HCT116 (cell line): ENCODE measurements around the gene PCMTD2. TPM values are rescaled to one million over a fixed set of nuclear protein-coding genes. Genes with fewer than 3 reads are reported as not detected.

Experiments used
- ATAC-seq: fragments of 200-7000 bp; cut with Tn5 transposase; 2 replicates; pipeline ENCODE4 v1.9.1; 2020; ENCODE audit warnings: mild to moderate bottlenecking, moderate library complexity
- BruUV-seq: library from RNA; stranded (reverse); fragments of 400-500 nt; replicated peaks from 2 replicates; lab custom pipeline; 2021; lab: Mats Ljungman, UMichigan
- CTCF ChIA-PET: fragments of 300-600 bp; sonication (Branson Sonifier 250); formaldehyde crosslinking; loops from one replicate; lab custom pipeline; 2021; ENCODE audit warnings: antibody characterized with exemption; lab: Charles Lee
- POLR2A ChIA-PET: fragments of 300-600, 350-600 bp; sonication (Branson Sonifier 250); formaldehyde crosslinking; loops from one replicate; lab custom pipeline; 2021; ENCODE audit warnings: antibody characterized with exemption; lab: Charles Lee
- RAD21 ChIA-PET, 2 experiments: fragments of 300-600 bp; sonication (Branson Sonifier 250); formaldehyde crosslinking; loops; one replicate each; lab custom pipeline; 2023; ENCODE audit warnings: low total read pairs in 2 of 2; ENCODE audit not compliant: uncharacterized antibody in 2 of 2, unreplicated experiment in 2 of 2, low non-redundant PET in 1 of 2; lab: Charles Lee
- DNase-seq: peaks from one replicate; pipeline ENCODE4 v3.0.0-alpha.2; 2010; ENCODE audit warnings: low read depth, low spot score
- H2AFZ ChIP-seq: fragments of 200-600 bp; shearing (Covaris generic), sonication (generic); 2 replicates; pipeline ENCODE4 v1.6.1; 2017; ENCODE audit warnings: low read depth, mixed run types, mixed read lengths, antibody characterized with exemption, low read length; ENCODE audit not compliant: poor library complexity, severe bottlenecking
- H3K27ac ChIP-seq: 2 replicates; pipeline ENCODE4 v1.5.1; 2012; ENCODE audit warnings: low read depth, low read length
- H3K27me3 ChIP-seq: fragments of 200-600 bp; sonication (generic); 2 replicates; pipeline ENCODE4 v1.6.1; 2016; ENCODE audit warnings: mixed run types, low read length, mixed read lengths; ENCODE audit not compliant: insufficient read depth
- H3K36me3 ChIP-seq, 2 experiments: fragments of 200-500 bp in 1 of 2; fragments of 200-600 bp in 1 of 2; sonication (Bioruptor generic) in 1 of 2; sonication (generic) in 1 of 2; 2 replicates each; pipeline versions ENCODE4 v1.5.1 to v1.6.1; 2014 to 2016; ENCODE audit warnings: low read length in 2 of 2, inconsistent platforms in 1 of 2, mixed read lengths in 1 of 2, mixed run types in 1 of 2; ENCODE audit not compliant: insufficient read depth in 2 of 2, control insufficient read depth in 1 of 2
- H3K4me1 ChIP-seq, 2 experiments: fragments of 200-600 bp in 1 of 2; sonication (generic) in 1 of 2; 2 replicates each; pipeline versions ENCODE4 v1.5.1 to v1.6.1; 2012 to 2017; ENCODE audit warnings: low read length in 2 of 2, inconsistent platforms in 1 of 2, mild to moderate bottlenecking in 1 of 2, mixed read lengths in 1 of 2, mixed run types in 1 of 2, moderate library complexity in 1 of 2; ENCODE audit not compliant: insufficient read depth in 2 of 2, control insufficient read depth in 1 of 2
- H3K4me2 ChIP-seq: fragments of 200-600 bp; sonication (generic); 2 replicates; pipeline ENCODE4 v1.6.1; 2017; ENCODE audit warnings: mixed run types, low read length, mixed read lengths
- H3K4me3 ChIP-seq, 2 experiments: fragments of 200-600 bp in 1 of 2; sonication (generic) in 1 of 2; replicated peaks in 1 of 2; 2 replicates each; pipeline ENCODE4 v1.5.1; 2011 to 2016; ENCODE audit warnings: low read length in 2 of 2, control low read depth in 1 of 2, low read depth in 1 of 2, mild to moderate bottlenecking in 1 of 2, mixed read lengths in 1 of 2, mixed run types in 1 of 2
- H3K79me2 ChIP-seq: fragments of 200-600 bp; sonication (generic); 2 replicates; pipeline ENCODE4 v1.6.1; 2017; ENCODE audit warnings: mild to moderate bottlenecking, mixed run types, low read length, moderate library complexity, mixed read lengths; ENCODE audit not compliant: insufficient read depth
- H3K9ac ChIP-seq: fragments of 200-600 bp; sonication (generic); 2 replicates; pipeline ENCODE4 v1.6.1; 2016; ENCODE audit warnings: low read length, mixed read lengths
- H3K9me2 ChIP-seq: fragments of 200-600 bp; sonication (generic), shearing (Covaris generic); 2 replicates; pipeline ENCODE4 v1.6.1; 2017; ENCODE audit warnings: mixed run types, mild to moderate bottlenecking, moderate library complexity; ENCODE audit not compliant: insufficient read depth
- H3K9me3 ChIP-seq, 2 experiments: fragments of 200-500 bp in 1 of 2; fragments of 200-600 bp in 1 of 2; sonication (Bioruptor generic) in 1 of 2; sonication (generic) in 1 of 2; 2 replicates each; pipeline ENCODE4 v1.6.1; 2014 to 2017; ENCODE audit warnings: low read length in 2 of 2, mixed read lengths in 2 of 2, inconsistent platforms in 1 of 2, low read depth in 1 of 2, mild to moderate bottlenecking in 1 of 2, mixed run types in 1 of 2, moderate library complexity in 1 of 2; ENCODE audit not compliant: control insufficient read depth in 1 of 2, insufficient read depth in 1 of 2
- H4K20me1 ChIP-seq: fragments of 200-600 bp; sonication (generic), shearing (Covaris generic); 2 replicates; pipeline ENCODE4 v1.6.1; 2017; ENCODE audit warnings: mixed run types, mild to moderate bottlenecking, moderate library complexity; ENCODE audit not compliant: insufficient read depth
- EZH2 ChIP-seq: fragments of 200-600 bp; sonication (generic); IDR thresholded peaks from 2 replicates; pipeline ENCODE4 v1.6.1; 2017; ENCODE audit warnings: antibody characterized with exemption, mixed run types
- SP1 ChIP-seq: IDR thresholded peaks from 2 replicates; pipeline ENCODE4 v1.6.1; 2012; ENCODE audit warnings: low read depth
- YY1 ChIP-seq: IDR thresholded peaks from 2 replicates; pipeline ENCODE4 v1.6.1; 2011; ENCODE audit warnings: low read length, low read depth, moderate library complexity, mild to moderate bottlenecking; ENCODE audit not compliant: insufficient replicate concordance; ENCODE audit errors: extremely low read depth
- ZFX ChIP-seq: fragments of 450-650 bp; IDR thresholded peaks from 2 replicates; pipeline ENCODE4 v1.6.1; 2017
- intact Hi-C: fragments of 100-400 bp; cut with micrococcal nuclease; formaldehyde crosslinking; loops from 2 replicates; pipeline ENCODE4 v1.10.0; 2022
- total RNA-seq: library from RNA; stranded (reverse); gene quantifications from one replicate; pipeline ENCODE4 v1.2.1, GENCODE V29; 2021; ENCODE audit not compliant: unreplicated experiment

PCMTD2 gene
- total RNA-seq, 1 experiment from 2014 or later = 44.7 TPM

GRCh38 chr20:64225171-64225595, 30.4 kb upstream of the PCMTD2 start:
- Histone ChIP-seq H3K36me3 (no peaks in the 10 kb centered on the region), H3K9me2 (no peaks in the 10 kb centered on the region), H3K9me3 (no peaks in the 10 kb centered on the region), H3K27me3 (no peaks in the 10 kb centered on the region), H3K79me2 (no peaks in the 10 kb centered on the region), H2AFZ (no peak overlapping the region), H3K27ac (no peak overlapping the region), H3K9ac (no peak overlapping the region), H3K4me1 (no peaks in the 10 kb centered on the region), H3K4me2 (no peak overlapping the region), H3K4me3 (no peak overlapping the region), H4K20me1 (no peaks in the 10 kb centered on the region)
- RAD21 ChIA-PET = no interaction called here
- intact Hi-C loops = no loop called here
- no TSS peak for BruUV-seq
- CTCF ChIA-PET = no interaction called here
- POLR2A ChIA-PET = no interaction called here
- no peak for DNase-seq
- ATAC-seq = no peak
- TF ChIP-seq SP1 (no peak), YY1 (no peak), ZFX (no peak)

- Histone ChIP-seq H3K36me3 (no peaks in the 10 kb centered on the region), H4K20me1 (no peaks in the 10 kb centered on the region), H3K9me3 (no peaks in the 10 kb centered on the region), H3K9ac (no peak overlapping the region), H3K4me3 (no peak overlapping the region), H3K9me2 (no peaks in the 10 kb centered on the region)
- DNase-seq = no peak
- RAD21 ChIA-PET = no interaction called here
- no TSS peak for BruUV-seq
- no peak for TF ChIP-seq EZH2
- TF ChIP-seq, all 23 proteins: peak for 0
- H3K27me3 ChIP-seq = no peaks in the 10 kb centered on the region
- H2AFZ ChIP-seq = no peak overlapping the region
- no peak for ATAC-seq
- no peak overlapping the region for H3K27ac ChIP-seq
- intact Hi-C loops = no loop called here
- ChIA-PET CTCF (no interaction called here), POLR2A (no interaction called here)
- H3K4me2 ChIP-seq = no peak overlapping the region
- H3K79me2 ChIP-seq = no peaks in the 10 kb centered on the region
- H3K4me1 ChIP-seq = no peaks in the 10 kb centered on the region
Measured at GRCh38 chr20:64225828-64226598, 29.5 kb upstream of the PCMTD2 start.
